Gastroesophageal sphincter (tissue), 2 donors: Measurements from ENCODE around the gene SLC17A8.

Experiments
- EP300 ChIP-seq: sonication (generic); formaldehyde crosslinking; IDR thresholded peaks from one replicate; pipeline ENCODE4 v1.6.1; 2017; ENCODE audit warnings: antibody characterized with exemption, mild to moderate bottlenecking
- POLR2A ChIP-seq, 2 donors: fragments of 450-650 bp; IDR thresholded peaks; one replicate each; pipeline ENCODE4 v1.6.1; 2017; ENCODE audit warnings: antibody characterized with exemption in 2 of 2, mild to moderate bottlenecking in 2 of 2, moderate library complexity in 1 of 2

DNA sequence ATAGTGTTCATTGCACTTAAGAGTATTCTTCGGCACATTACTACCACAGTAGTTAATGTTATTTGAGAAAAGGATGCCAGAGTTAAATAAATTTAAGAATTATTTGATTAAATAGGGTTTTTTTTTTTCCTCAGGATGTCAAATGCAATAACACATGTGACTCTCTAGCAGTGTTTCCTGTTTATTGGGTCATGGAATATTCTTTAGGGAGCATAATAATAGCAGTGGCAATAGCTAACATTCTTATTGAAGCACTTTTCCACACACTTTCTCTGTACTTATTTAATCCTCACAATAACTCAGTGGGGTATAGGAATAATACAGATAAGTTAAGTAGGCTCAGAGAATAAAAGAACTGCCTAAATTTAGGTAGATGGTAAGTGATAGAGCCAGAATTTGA, 45.6 kb upstream of the SLC17A8 start:
- no peak for TF ChIP-seq POLR2A (IDR thresholded peaks at IDR 0.05)
- TF ChIP-seq EP300 = no peak
